Endothelial cell of umbilical vein (primary cell): ENCODE measurements around the gene LONRF2. TPM values are rescaled to one million over a fixed set of nuclear protein-coding genes. Genes with fewer than 3 reads are reported as not detected.

ENCODE experiments used
- BruUV-seq: library from RNA; stranded (reverse); fragments of 400-500 nt; replicated peaks from 2 replicates; lab custom pipeline; 2021; lab: Mats Ljungman, UMichigan
- CTCF ChIA-PET: fragments of 300-600, 350-600 bp; sonication (Branson Sonifier 250); formaldehyde crosslinking; loops from one replicate; lab custom pipeline; 2021; ENCODE audit warnings: antibody characterized with exemption, inconsistent platforms; lab: Charles Lee
- POLR2A ChIA-PET: fragments of 300-600, 350-600 bp; sonication (Branson Sonifier 250); formaldehyde crosslinking; loops from one replicate; lab custom pipeline; 2021; ENCODE audit warnings: antibody characterized with exemption, inconsistent platforms; lab: Charles Lee
- DNase-seq: peaks from one replicate; pipeline ENCODE4 v3.0.0-alpha.2; 2011; ENCODE audit warnings: low read depth, low spot score
- FAIRE-seq: peaks from 2 replicates; lab custom pipeline; 2011; peaks lifted over from hg19 to GRCh38; lab: Jason Lieb, UNC
- H2AFZ ChIP-seq: 2 replicates; pipeline ENCODE4 v1.6.0; 2012; ENCODE audit warnings: low read depth, low read length, control low read depth, inconsistent platforms
- H3K27ac ChIP-seq: 2 replicates; pipeline ENCODE4 v1.5.1; 2011; ENCODE audit warnings: low read depth, mild to moderate bottlenecking, control low read depth, low read length, moderate library complexity; ENCODE audit not compliant: insufficient read depth
- H3K27me3 ChIP-seq, 2 experiments: 2 replicates each; pipeline versions ENCODE4 v1.6.0 to v1.6.1; 2011; ENCODE audit warnings: low read length in 2 of 2, mixed read lengths in 1 of 2; ENCODE audit not compliant: control insufficient read depth in 2 of 2, insufficient read depth in 2 of 2
- H3K36me3 ChIP-seq, 2 experiments: 2 replicates in 1 of 2; 3 replicates in 1 of 2; pipeline ENCODE4 v1.5.1; 2011; ENCODE audit warnings: low read length in 2 of 2, mild to moderate bottlenecking in 1 of 2, moderate library complexity in 1 of 2; ENCODE audit not compliant: control insufficient read depth in 2 of 2, insufficient read depth in 2 of 2; ENCODE audit errors: extremely low read depth in 1 of 2
- H3K4me1 ChIP-seq: 3 replicates; pipeline ENCODE4 v1.5.1; 2011; ENCODE audit warnings: mild to moderate bottlenecking, low read length; ENCODE audit not compliant: control insufficient read depth, insufficient read depth; ENCODE audit errors: extremely low read depth
- H3K4me2 ChIP-seq: 2 replicates; pipeline ENCODE4 v1.6.1; 2011; ENCODE audit warnings: low read length, control low read depth, mixed read lengths; ENCODE audit not compliant: insufficient read depth
- H3K4me3 ChIP-seq, 3 experiments: fragments of 200-600 bp in 1 of 3; sonication (generic), shearing (Covaris generic) in 1 of 3; replicated peaks in 1 of 3; 2 replicates each; pipeline ENCODE4 v1.5.1; 2011 to 2016; ENCODE audit warnings: control low read depth in 3 of 3, low read length in 3 of 3, mild to moderate bottlenecking in 2 of 3, inconsistent platforms in 1 of 3, low read depth in 1 of 3, moderate library complexity in 1 of 3; ENCODE audit not compliant: insufficient read depth in 1 of 3
- H3K79me2 ChIP-seq: 2 replicates; pipeline ENCODE4 v1.6.0; 2012; ENCODE audit warnings: low read length, inconsistent platforms; ENCODE audit not compliant: control insufficient read depth, insufficient read depth
- H3K9ac ChIP-seq: replicated peaks from 2 replicates; pipeline ENCODE3; 2011; ENCODE audit warnings: low read length, control low read depth; ENCODE audit not compliant: insufficient read depth; ENCODE audit errors: extremely low read depth
- H3K9me1 ChIP-seq: replicated peaks from 3 replicates; pipeline ENCODE4 v1.6.0; 2011; ENCODE audit warnings: mild to moderate bottlenecking, low read length; ENCODE audit not compliant: control insufficient read depth, insufficient read depth; ENCODE audit errors: extremely low read depth
- H3K9me3 ChIP-seq: replicated peaks from 2 replicates; pipeline ENCODE4 v1.5.1; 2012; ENCODE audit warnings: low read length, inconsistent platforms; ENCODE audit not compliant: control insufficient read depth, insufficient read depth
- H4K20me1 ChIP-seq: replicated peaks from 2 replicates; pipeline ENCODE3; 2011; ENCODE audit warnings: mild to moderate bottlenecking, low read length; ENCODE audit not compliant: control insufficient read depth, insufficient read depth; ENCODE audit errors: extremely low read depth
- EZH2 ChIP-seq: IDR thresholded peaks from 2 replicates; pipeline ENCODE4 v1.6.1; 2012; ENCODE audit warnings: borderline replicate concordance, low read depth, mild to moderate bottlenecking, moderate library complexity, low read length, inconsistent platforms; ENCODE audit not compliant: severe bottlenecking
- FOS ChIP-seq: IDR thresholded peaks from 2 replicates; pipeline ENCODE4 v1.6.1; 2011; ENCODE audit warnings: mild to moderate bottlenecking, low read length, moderate library complexity, borderline replicate concordance; ENCODE audit not compliant: insufficient read depth
- GATA2 ChIP-seq: IDR thresholded peaks from 2 replicates; pipeline ENCODE4 v1.7.0; 2011; ENCODE audit warnings: low read depth, mild to moderate bottlenecking, moderate library complexity, mixed read lengths, low read length; ENCODE audit not compliant: insufficient read length, insufficient read depth
- JUN ChIP-seq: IDR thresholded peaks from 2 replicates; pipeline ENCODE4 v1.6.1; 2011; ENCODE audit warnings: borderline replicate concordance, low read depth; ENCODE audit not compliant: insufficient read length, insufficient read depth
- MYC ChIP-seq: IDR thresholded peaks from one replicate; pipeline ENCODE4 v1.6.1; 2011; ENCODE audit warnings: mild to moderate bottlenecking, low read depth, low read length
- POLR2A ChIP-seq: IDR thresholded peaks from 2 replicates; pipeline ENCODE4 v1.6.1; 2012; ENCODE audit warnings: low read depth, mild to moderate bottlenecking, control low read depth, low read length
- POLR2AphosphoS5 ChIP-seq: IDR thresholded peaks from 2 replicates; pipeline ENCODE4 v1.6.1; 2012; ENCODE audit warnings: low read depth, mild to moderate bottlenecking, control low read depth, low read length, moderate library complexity; ENCODE audit not compliant: insufficient read depth
- dilution Hi-C: fragments of 300-500 bp; cut with MboI; formaldehyde crosslinking; loops from one replicate; pipeline ENCODE4 v1.15.0; 2019; ENCODE audit warnings: low sequenced_read_pairs; ENCODE audit not compliant: extremely low pct_ligation_motif_present
- intact Hi-C: fragments of 100-400 bp; cut with micrococcal nuclease; formaldehyde crosslinking; loops from one replicate; pipeline ENCODE4 v1.10.0; 2022
- polyA plus RNA-seq, 4 experiments: library from polyadenylated mRNA; depleted of rRNA in 3 of 4; stranded (reverse) in 3 of 4; unstranded in 1 of 4; fragments of >200 nt; gene quantifications; 2 replicates each; pipeline versions ENCODE4 v1.2.1 to v1.2.3, GENCODE V29; 2011 to 2012; ENCODE audit warnings: missing spikeins in 1 of 4
- total RNA-seq: library from RNA; stranded (reverse); gene quantifications from 2 replicates; pipeline ENCODE4 v1.2.3, GENCODE V29; 2021
- TF ChIP-seq, protein P1 (sequence below): IDR thresholded peaks from 2 replicates; pipeline ENCODE4 v1.6.1; 2011; ENCODE audit not compliant: insufficient read depth, insufficient read length
- TF ChIP-seq, protein P2 (sequence below), 2 donors: IDR thresholded peaks; 1 replicate in 1 of 2; 2 replicates in 1 of 2; pipeline ENCODE4 v1.5.1; 2011; ENCODE audit warnings: low read length in 2 of 2, mild to moderate bottlenecking in 2 of 2, moderate library complexity in 2 of 2, control low read depth in 1 of 2, inconsistent platforms in 1 of 2, low read depth in 1 of 2; ENCODE audit not compliant: insufficient read depth in 1 of 2; ENCODE audit errors: extremely low read depth in 1 of 2

The LONRF2 gene
- total and polyA plus RNA-seq, 2 donors (not counting 3 experiments of a cell fraction or from before 2014, with no cell fraction given) = 0.03 TPM; not detected in 1

DNA sequence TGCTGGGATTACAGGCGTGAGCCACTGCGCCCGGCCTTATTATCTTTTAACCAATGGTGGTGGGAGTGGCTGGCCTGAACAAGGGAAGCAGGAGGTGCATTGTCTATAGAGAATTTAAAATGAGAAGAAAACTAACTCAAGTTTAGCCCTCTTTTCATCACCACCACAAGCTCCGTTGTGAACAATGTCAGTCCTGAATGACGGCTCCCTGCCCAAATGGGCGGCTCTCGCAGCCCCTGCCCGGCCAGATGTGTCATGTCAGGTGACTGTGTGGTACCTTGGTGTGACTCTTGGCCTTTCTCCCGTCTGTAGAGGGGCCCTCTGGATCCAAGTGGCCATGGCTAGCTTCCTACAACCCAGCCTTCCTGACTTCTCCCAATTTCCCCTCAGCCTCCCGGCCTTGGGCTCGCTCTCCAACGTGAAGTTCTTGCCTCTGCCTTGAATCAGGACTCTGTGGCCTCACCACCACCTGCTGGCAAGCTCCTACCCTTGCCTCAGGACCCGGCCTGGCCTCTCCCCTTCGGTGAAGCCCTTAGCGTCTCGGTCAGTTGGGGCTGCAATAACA, 67.6 kb downstream of the LONRF2 start:
- Histone ChIP-seq H3K4me2 (no peak overlapping the region), H3K4me1 (no peaks in the 10 kb centered on the region), H3K36me3 (no peaks in the 10 kb centered on the region), H3K4me3 (no peak overlapping the region), H3K79me2 (no peaks in the 10 kb centered on the region), H3K27ac (no peak overlapping the region), H3K9me3 (no peaks in the 10 kb centered on the region), H3K9ac (no peak overlapping the region), H2AFZ (no peak overlapping the region), H4K20me1 (no peaks in the 10 kb centered on the region), H3K9me1 (no peaks in the 10 kb centered on the region), H3K27me3 (no peaks in the 10 kb centered on the region)
- ChIA-PET POLR2A (no interaction called here), CTCF (interaction anchor here (1.0 to 2.1 kb wide), 4 partner anchors 8 to 696 kb away, joined by 4 to 6 read pairs (median 4); no protein-coding TSS in a partner anchor)
- TF ChIP-seq, protein P1, sequence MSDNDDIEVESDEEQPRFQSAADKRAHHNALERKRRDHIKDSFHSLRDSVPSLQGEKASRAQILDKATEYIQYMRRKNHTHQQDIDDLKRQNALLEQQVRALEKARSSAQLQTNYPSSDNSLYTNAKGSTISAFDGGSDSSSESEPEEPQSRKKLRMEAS = no peak
- TF ChIP-seq FOS (no peak), GATA2 (no peak), JUN (no peak), EZH2 (no peak), POLR2A (no peak), MYC (no peak), POLR2AphosphoS5 (no peak)
- TF ChIP-seq, protein P2, sequence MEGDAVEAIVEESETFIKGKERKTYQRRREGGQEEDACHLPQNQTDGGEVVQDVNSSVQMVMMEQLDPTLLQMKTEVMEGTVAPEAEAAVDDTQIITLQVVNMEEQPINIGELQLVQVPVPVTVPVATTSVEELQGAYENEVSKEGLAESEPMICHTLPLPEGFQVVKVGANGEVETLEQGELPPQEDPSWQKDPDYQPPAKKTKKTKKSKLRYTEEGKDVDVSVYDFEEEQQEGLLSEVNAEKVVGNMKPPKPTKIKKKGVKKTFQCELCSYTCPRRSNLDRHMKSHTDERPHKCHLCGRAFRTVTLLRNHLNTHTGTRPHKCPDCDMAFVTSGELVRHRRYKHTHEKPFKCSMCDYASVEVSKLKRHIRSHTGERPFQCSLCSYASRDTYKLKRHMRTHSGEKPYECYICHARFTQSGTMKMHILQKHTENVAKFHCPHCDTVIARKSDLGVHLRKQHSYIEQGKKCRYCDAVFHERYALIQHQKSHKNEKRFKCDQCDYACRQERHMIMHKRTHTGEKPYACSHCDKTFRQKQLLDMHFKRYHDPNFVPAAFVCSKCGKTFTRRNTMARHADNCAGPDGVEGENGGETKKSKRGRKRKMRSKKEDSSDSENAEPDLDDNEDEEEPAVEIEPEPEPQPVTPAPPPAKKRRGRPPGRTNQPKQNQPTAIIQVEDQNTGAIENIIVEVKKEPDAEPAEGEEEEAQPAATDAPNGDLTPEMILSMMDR (IDR thresholded peaks at IDR 0.05; ENCODE audit: extremely low read depth in 1 of 2, insufficient read depth in 1 of 2, low read depth in 1 of 2, low read length in 2 of 2) = no peak
- intact Hi-C loops = no loop called here
- FAIRE-seq (no peak), DNase-seq (no peak)
- dilution Hi-C loops = no loop called here
- no TSS peak for BruUV-seq
